HL-60 (cell line): ENCODE results near the gene SCNN1G.

ENCODE experiments used
- CTCF ChIP-seq: IDR thresholded peaks from one replicate; pipeline ENCODE4 v1.5.1; 2011; ENCODE audit warnings: low read length, control low read depth, inconsistent platforms; ENCODE audit not compliant: insufficient read depth
- POLR2AphosphoS5 ChIP-seq: IDR thresholded peaks from 2 replicates; pipeline ENCODE4 v1.6.1; 2012; ENCODE audit warnings: low read depth

GRCh38 chr16:23145608-23146007 is 36.9 kb upstream of the SCNN1G start:
- TF ChIP-seq POLR2AphosphoS5 = no peak
- TF ChIP-seq CTCF = no peak
